Progenitor cell of endocrine pancreas (in vitro differentiated cells): ENCODE results near the gene ZC3H12D. TPM values are rescaled to one million over a fixed set of nuclear protein-coding genes. Genes with fewer than 3 reads are reported as not detected.

Experiments
- DNase-seq: peaks from one replicate; pipeline ENCODE4 v3.0.0; 2021; ENCODE audit warnings: low spot score; ENCODE audit not compliant: unreplicated experiment
- H3K27ac Mint-ChIP-seq: 2 replicates; pipeline ENCODE4 v1.8.0; 2021; ENCODE audit warnings: mild to moderate bottlenecking, moderate library complexity, mixed read lengths
- H3K27me3 Mint-ChIP-seq: 2 replicates; pipeline ENCODE4 v1.8.0; 2021; ENCODE audit warnings: mixed read lengths
- H3K36me3 Mint-ChIP-seq: 2 replicates; pipeline ENCODE4 v1.8.0; 2022; ENCODE audit warnings: mixed read lengths; ENCODE audit not compliant: insufficient read depth
- H3K4me1 Mint-ChIP-seq: 2 replicates; pipeline ENCODE4 v1.8.0; 2021; ENCODE audit warnings: low read depth, mixed read lengths
- H3K4me3 Mint-ChIP-seq: 2 replicates; pipeline ENCODE4 v1.8.0; 2021; ENCODE audit warnings: low read depth, mild to moderate bottlenecking, moderate library complexity, mixed read lengths
- H3K9me3 Mint-ChIP-seq: 2 replicates; pipeline ENCODE4 v1.8.0; 2021; ENCODE audit warnings: low read depth, mixed read lengths
- CTCF ChIP-seq: fragments of 200-600 bp; sonication (generic); IDR thresholded peaks from one replicate; pipeline ENCODE4 v1.5.0; 2021; ENCODE audit warnings: antibody characterized with exemption, mild to moderate bottlenecking; ENCODE audit not compliant: unreplicated experiment
- total RNA-seq: library from RNA; stranded (reverse); gene quantifications from 2 replicates; pipeline ENCODE4 v1.2.1, GENCODE V29; 2021

The ZC3H12D gene
- total RNA-seq, 1 donor from 2014 or later: 0.48 TPM

- Mint-ChIP-seq H3K27me3 (peaks cover 8% of the 10 kb centered on the region), H3K27ac (no peak overlapping the region)
These were observed 7.9 kb downstream of the ZC3H12D start for GRCh38 chr6:149476789-149477455.

GRCh38 chr6:149474108-149474935 is 10.5 kb downstream of the ZC3H12D start:
- Mint-ChIP-seq H3K4me1 (no peaks in the 10 kb centered on the region), H3K27ac (no peak overlapping the region), H3K27me3 (no peaks in the 10 kb centered on the region), H3K9me3 (no peaks in the 10 kb centered on the region), H3K4me3 (no peak overlapping the region), H3K36me3 (no peaks in the 10 kb centered on the region)
- TF ChIP-seq CTCF: no peak
- no peak for DNase-seq

More at GRCh38 chr6:149476789-149477455, 7.9 kb downstream of the ZC3H12D start:
- no peak for TF ChIP-seq CTCF
- Mint-ChIP-seq H3K4me3 (no peak overlapping the region), H3K9me3 (no peaks in the 10 kb centered on the region), H3K4me1 (no peaks in the 10 kb centered on the region), H3K36me3 (no peaks in the 10 kb centered on the region)
- no peak for DNase-seq

GRCh38 chr6:149473080-149474052 is 11.4 kb downstream of the ZC3H12D start:
- no peaks in the 10 kb centered on the region for H3K9me3 Mint-ChIP-seq
- no peaks in the 10 kb centered on the region for H3K36me3 Mint-ChIP-seq
- H3K4me1 Mint-ChIP-seq: no peaks in the 10 kb centered on the region
- no peak overlapping the region for H3K4me3 Mint-ChIP-seq
- TF ChIP-seq CTCF: no peak
- no peak overlapping the region for H3K27ac Mint-ChIP-seq
- no peak for DNase-seq
- peaks cover 3% of the 10 kb centered on the region for H3K27me3 Mint-ChIP-seq

DNA sequence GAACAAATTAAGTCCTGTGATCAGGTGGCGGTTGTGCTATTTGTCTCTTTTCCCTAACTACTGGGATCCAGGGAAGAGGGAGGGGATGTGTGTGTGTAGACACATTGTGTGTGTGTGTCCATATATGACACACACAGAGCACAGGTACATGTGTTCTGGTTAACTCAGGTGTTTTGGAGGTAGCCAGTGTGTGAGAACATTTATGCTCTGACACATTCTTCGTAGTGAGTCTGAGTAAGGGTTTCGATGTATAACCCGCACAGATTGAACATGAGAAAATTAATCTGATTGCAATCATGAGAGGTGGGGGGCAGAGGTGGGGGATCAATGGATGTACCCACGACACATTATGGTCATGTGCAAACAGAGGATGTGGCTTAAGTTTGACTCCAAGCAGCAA is 12.6 kb downstream of the ZC3H12D start:
- no peak overlapping the region for H3K27ac Mint-ChIP-seq
- DNase-seq: no peak
- no peak overlapping the region for H3K4me3 Mint-ChIP-seq
- H3K36me3 Mint-ChIP-seq: no peaks in the 10 kb centered on the region
- no peaks in the 10 kb centered on the region for H3K9me3 Mint-ChIP-seq
- TF ChIP-seq CTCF: no peak
- no peaks in the 10 kb centered on the region for H3K4me1 Mint-ChIP-seq
- H3K27me3 Mint-ChIP-seq: peaks cover 6% of the 10 kb centered on the region

GRCh38 chr6:149471801-149472200 is 13.0 kb downstream of the ZC3H12D start:
- no peak for TF ChIP-seq CTCF
- Mint-ChIP-seq H3K27me3 (peaks cover 6% of the 10 kb centered on the region), H3K9me3 (no peaks in the 10 kb centered on the region)

More at GRCh38 chr6:149471801-149472200, 13.0 kb downstream of the ZC3H12D start:
- Mint-ChIP-seq H3K4me1 (no peaks in the 10 kb centered on the region), H3K36me3 (no peaks in the 10 kb centered on the region), H3K27ac (no peak overlapping the region), H3K4me3 (no peak overlapping the region)
- DNase-seq: no peak
